Measurements from ENCODE around the gene TFAP2E. TPM values are rescaled to one million over a fixed set of nuclear protein-coding genes. Genes with fewer than 3 reads are reported as not detected.

TFAP2E gene
- total RNA-seq, 1 experiment from 2014 or later: 3.2 TPM

DNA sequence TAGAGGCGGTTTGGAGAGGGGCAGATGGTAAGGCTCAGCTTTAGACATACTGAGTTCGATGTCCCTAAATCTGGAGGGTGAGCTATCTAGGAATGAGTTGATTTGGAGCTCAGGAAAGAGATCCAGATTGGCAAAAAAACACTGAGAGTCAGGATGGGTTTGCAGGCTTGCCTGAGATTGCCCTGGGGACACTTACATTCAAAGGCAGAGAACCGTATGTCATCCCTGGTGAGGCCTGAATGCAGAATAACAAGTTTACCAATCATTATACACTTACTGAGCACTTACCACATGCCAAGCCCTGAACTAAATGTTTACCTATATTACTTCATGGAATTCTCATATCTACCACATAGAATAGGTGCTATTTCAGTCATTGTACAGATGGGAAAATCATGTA, 27.5 kb downstream of the TFAP2E start:
- H3K27ac ChIP-seq (ENCODE audit: low read length): no peak overlapping the region
- H3K4me1 ChIP-seq (ENCODE audit: control insufficient read depth, insufficient read depth, low read length): no peaks in the 10 kb centered on the region
- in situ Hi-C loops (cut with HindIII; ENCODE audit: low pct_unique_long_range_greater_than_20kb, low sequenced_read_pairs) (no loop called here), intact Hi-C loops (cut with micrococcal nuclease; ENCODE audit: unreplicated experiment) (no loop called here)
- peaks cover 17% of the 10 kb centered on the region for H3K36me3 ChIP-seq (ENCODE audit: control insufficient read depth, insufficient read depth, low read length)
- CTCF ChIA-PET: no interaction called here
- H3K4me3 ChIP-seq (ENCODE audit: low read depth in 2 of 2, low read length in 2 of 2): no peak overlapping the region
- DNase-seq (ENCODE audit: low read depth, low spot score) (no peak), ATAC-seq (no peak)
- POLR2A ChIA-PET: no interaction called here
- TF ChIP-seq SIN3A (IDR thresholded peaks at IDR 0.05; ENCODE audit: borderline replicate concordance, insufficient read depth, low read depth, low read length) (no peak), CTCF (IDR thresholded peaks at IDR 0.05) (no peak), TCF7L2 (IDR thresholded peaks at IDR 0.05; ENCODE audit: low read depth, low read length) (no peak), REST (IDR thresholded peaks at IDR 0.05; ENCODE audit: insufficient read depth in 1 of 2, low read depth in 2 of 2, low read length in 1 of 2) (no peak), POLR2AphosphoS5 (IDR thresholded peaks at IDR 0.05; ENCODE audit: low read depth, low read length) (no peak)
- H3K27me3 ChIP-seq (ENCODE audit: control insufficient read depth, insufficient read depth, low read length): no peaks in the 10 kb centered on the region
- no peaks in the 10 kb centered on the region for H3K9me3 ChIP-seq (ENCODE audit: control insufficient read depth, insufficient read depth, low read depth, low read length)
- no TSS peak for BruUV-seq (replicated peaks)

DNA sequence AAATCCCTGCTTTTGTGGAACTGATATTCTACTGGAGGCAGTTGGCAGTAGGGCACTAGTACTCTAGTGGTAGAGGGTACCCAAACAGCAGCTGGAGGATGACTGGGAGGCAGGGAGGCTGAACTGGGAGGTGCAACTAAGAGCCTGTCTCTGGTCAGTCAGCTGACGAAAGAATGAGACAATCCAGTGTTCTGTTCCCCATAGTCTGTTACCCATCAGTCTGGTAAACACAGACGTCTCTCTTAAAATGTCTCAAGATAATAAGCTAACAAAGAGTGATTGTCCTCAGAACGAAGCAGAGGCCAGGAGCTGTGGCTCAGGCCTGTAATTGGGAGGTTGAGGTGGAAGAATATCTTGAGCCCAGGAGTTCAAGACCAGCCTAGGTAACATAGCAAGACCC, 30.4 kb downstream of the TFAP2E start:
- POLR2A ChIA-PET: interaction anchor here (0.6 kb wide), 1 partner anchor 90 kb away, joined by 10 read pairs; no protein-coding TSS in a partner anchor
- CTCF ChIA-PET: interaction anchor here (0.6 kb wide), 1 partner anchor 9 kb away, joined by 5 read pairs; no protein-coding TSS in a partner anchor
- ATAC-seq: no peak
- BruUV-seq (replicated peaks): no TSS peak
- intact Hi-C loops (cut with micrococcal nuclease; ENCODE audit: unreplicated experiment) (no loop called here), in situ Hi-C loops (cut with HindIII; ENCODE audit: low pct_unique_long_range_greater_than_20kb, low sequenced_read_pairs) (no loop called here)
- Histone ChIP-seq H3K4me1 (ENCODE audit: control insufficient read depth, insufficient read depth, low read length) (no peaks in the 10 kb centered on the region), H3K4me3 (ENCODE audit: low read depth in 2 of 2, low read length in 2 of 2) (no peak overlapping the region), H3K27ac (ENCODE audit: low read length) (no peak overlapping the region), H3K27me3 (ENCODE audit: control insufficient read depth, insufficient read depth, low read length) (no peaks in the 10 kb centered on the region), H3K36me3 (ENCODE audit: control insufficient read depth, insufficient read depth, low read length) (peaks cover 20% of the 10 kb centered on the region), H3K9me3 (ENCODE audit: control insufficient read depth, insufficient read depth, low read depth, low read length) (no peaks in the 10 kb centered on the region)
- DNase-seq (ENCODE audit: low read depth, low spot score): no peak
- TF ChIP-seq POLR2AphosphoS5 (IDR thresholded peaks at IDR 0.05; ENCODE audit: low read depth, low read length) (no peak), REST (IDR thresholded peaks at IDR 0.05; ENCODE audit: insufficient read depth in 1 of 2, low read depth in 2 of 2, low read length in 1 of 2) (no peak), TCF7L2 (IDR thresholded peaks at IDR 0.05; ENCODE audit: low read depth, low read length) (no peak), SIN3A (IDR thresholded peaks at IDR 0.05; ENCODE audit: borderline replicate concordance, insufficient read depth, low read depth, low read length) (no peak), CTCF (IDR thresholded peaks at IDR 0.05) (no peak)
